OCI-LY1 (cell line): Measurements from ENCODE around the gene PTPRQ.

ENCODE experiments used
- H2AFZ ChIP-seq: fragments of 200-600 bp; sonication (generic), shearing (Covaris generic); 2 replicates; pipeline ENCODE4 v1.6.0; 2014; ENCODE audit warnings: antibody characterized with exemption, mild to moderate bottlenecking, low read length
- H3F3A ChIP-seq: fragments of 200-600 bp; sonication (generic), shearing (Covaris generic); 2 replicates; pipeline ENCODE4 v1.6.0; 2014; ENCODE audit warnings: mild to moderate bottlenecking, antibody characterized with exemption, low read length, moderate library complexity; ENCODE audit not compliant: insufficient read depth
- H3K27ac ChIP-seq: fragments of 200-600 bp; sonication (generic); 2 replicates; pipeline ENCODE4 v1.5.1; 2014; ENCODE audit warnings: low read length, mixed run types, mild to moderate bottlenecking, low read depth; ENCODE audit not compliant: poor library complexity, severe bottlenecking
- H3K27me3 ChIP-seq: fragments of 200-600 bp; sonication (generic); 2 replicates; pipeline ENCODE4 v1.6.0; 2014; ENCODE audit warnings: antibody characterized with exemption, mild to moderate bottlenecking, low read length, moderate library complexity; ENCODE audit not compliant: insufficient read depth
- H3K36me3 ChIP-seq: fragments of 200-600 bp; sonication (generic); 2 replicates; pipeline ENCODE4 v1.6.1; 2014; ENCODE audit warnings: mild to moderate bottlenecking, antibody characterized with exemption, low read length, moderate library complexity, mixed read lengths; ENCODE audit not compliant: insufficient read depth
- H3K4me1 ChIP-seq: fragments of 200-600 bp; sonication (generic); 2 replicates; pipeline ENCODE4 v1.5.1; 2014; ENCODE audit warnings: mild to moderate bottlenecking, low read length, moderate library complexity; ENCODE audit not compliant: insufficient read depth, severe bottlenecking
- H3K4me2 ChIP-seq: fragments of 200-600 bp; sonication (generic), shearing (Covaris generic); 2 replicates; pipeline ENCODE4 v1.6.1; 2014; ENCODE audit warnings: low read length
- H3K4me3 ChIP-seq: fragments of 200-600 bp; sonication (generic); 2 replicates; pipeline ENCODE4 v1.5.1; 2014; ENCODE audit warnings: low read length, low read depth, mild to moderate bottlenecking, mixed read lengths; ENCODE audit not compliant: poor library complexity, severe bottlenecking
- H3K79me2 ChIP-seq: fragments of 200-600 bp; shearing (Covaris generic); 2 replicates; pipeline ENCODE4 v1.6.1; 2016; ENCODE audit warnings: mixed run types, low read length, mixed read lengths; ENCODE audit not compliant: insufficient read depth
- H3K9ac ChIP-seq: fragments of 200-600 bp; sonication (generic), shearing (Covaris generic); 2 replicates; pipeline ENCODE4 v1.6.1; 2014; ENCODE audit warnings: mild to moderate bottlenecking, low read length, mixed read lengths
- H3K9me2 ChIP-seq: fragments of 200-600 bp; sonication (generic), shearing (Covaris generic); 2 replicates; pipeline ENCODE4 v1.6.1; 2014; ENCODE audit warnings: low read depth, mild to moderate bottlenecking, low read length, mixed read lengths
- H3K9me3 ChIP-seq: fragments of 200-600 bp; shearing (Covaris generic); 2 replicates; pipeline ENCODE4 v1.6.1; 2014; ENCODE audit warnings: low read length, mixed read lengths
- H4K20me1 ChIP-seq: fragments of 200-600 bp; sonication (generic), shearing (Covaris generic); 2 replicates; pipeline ENCODE4 v1.6.0; 2016; ENCODE audit warnings: mild to moderate bottlenecking, low read length; ENCODE audit not compliant: insufficient read depth
- CTCF ChIP-seq: fragments of 200-600 bp; sonication (generic), shearing (Covaris generic); IDR thresholded peaks from 2 replicates; pipeline ENCODE4 v1.5.1; 2017; ENCODE audit warnings: mild to moderate bottlenecking, antibody characterized with exemption, low read length, moderate library complexity, mixed read lengths
- EZH2 ChIP-seq: fragments of 200-600 bp; sonication (generic), shearing (Covaris generic); IDR thresholded peaks from 2 replicates; pipeline ENCODE4 v1.8.0; 2017; ENCODE audit warnings: borderline replicate concordance, mixed run types, mild to moderate bottlenecking, antibody characterized with exemption, low read length, moderate library complexity, mixed read lengths

PTPRQ gene

DNA sequence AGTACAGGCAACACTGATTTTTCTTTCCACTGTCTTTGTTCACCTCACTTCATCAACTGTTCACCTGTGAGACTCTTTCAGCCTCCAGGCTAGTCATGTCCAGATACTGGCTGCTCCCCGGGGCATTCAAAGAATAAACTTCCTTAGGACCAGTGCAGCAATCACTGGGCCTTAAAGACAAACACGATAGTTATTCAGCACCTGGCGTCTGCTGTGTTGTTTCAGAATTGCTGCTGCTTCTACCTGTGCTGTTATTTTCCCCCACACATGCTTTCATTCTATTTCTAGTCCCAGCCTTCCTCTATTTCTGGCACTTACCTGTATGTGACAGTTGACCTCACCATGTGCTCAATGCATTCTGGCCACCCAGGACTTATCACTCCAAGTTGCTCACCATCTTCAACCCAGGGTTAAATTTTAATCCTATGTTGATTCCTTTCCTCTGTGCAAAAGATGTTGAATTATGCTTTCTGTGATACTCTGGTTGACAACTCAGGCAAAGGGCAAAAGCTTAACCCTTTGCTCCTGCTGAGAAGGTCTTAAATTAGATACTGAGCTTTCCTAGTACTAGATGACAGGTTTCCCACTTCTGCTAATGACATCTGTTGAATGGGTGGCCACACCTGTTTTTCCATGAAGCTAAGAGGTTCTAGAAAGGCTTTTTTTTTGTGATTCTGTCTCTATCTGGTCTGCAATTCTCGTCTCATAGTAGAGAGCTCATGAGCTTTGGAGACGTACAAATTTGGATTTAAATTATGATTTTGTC lies 41.4 kb downstream of the PTPRQ start:
- Histone ChIP-seq H3K9ac (no peak overlapping the region), H3K4me3 (no peak overlapping the region), H3K27me3 (no peaks in the 10 kb centered on the region), H3K79me2 (no peaks in the 10 kb centered on the region), H3K4me2 (no peak overlapping the region), H3K9me2 (no peaks in the 10 kb centered on the region), H3K9me3 (no peaks in the 10 kb centered on the region), H4K20me1 (no peaks in the 10 kb centered on the region), H3F3A (no peaks in the 10 kb centered on the region), H3K27ac (no peak overlapping the region), H3K36me3 (no peaks in the 10 kb centered on the region), H3K4me1 (no peaks in the 10 kb centered on the region), H2AFZ (no peak overlapping the region)
- no peak for TF ChIP-seq EZH2
- no peak for TF ChIP-seq CTCF

- H3K4me1 ChIP-seq, result no peaks in the 10 kb centered on the region
- no peaks in the 10 kb centered on the region for H3K9me3 ChIP-seq
- H2AFZ ChIP-seq, result no peak overlapping the region
- H4K20me1 ChIP-seq, result no peaks in the 10 kb centered on the region
- H3K27me3 ChIP-seq, result no peaks in the 10 kb centered on the region
- H3K79me2 ChIP-seq, result no peaks in the 10 kb centered on the region
- no peak overlapping the region for H3K27ac ChIP-seq
- H3K4me3 ChIP-seq, result no peak overlapping the region
- no peak for TF ChIP-seq EZH2
- no peak for TF ChIP-seq CTCF
- H3K9ac ChIP-seq, result no peak overlapping the region
- H3K36me3 ChIP-seq, result no peaks in the 10 kb centered on the region
- H3F3A ChIP-seq, result no peaks in the 10 kb centered on the region
- no peak overlapping the region for H3K4me2 ChIP-seq
- H3K9me2 ChIP-seq, result no peaks in the 10 kb centered on the region
These were observed 46.3 kb downstream of the PTPRQ start for GRCh38 chr12:80490329-80490728.

DNA sequence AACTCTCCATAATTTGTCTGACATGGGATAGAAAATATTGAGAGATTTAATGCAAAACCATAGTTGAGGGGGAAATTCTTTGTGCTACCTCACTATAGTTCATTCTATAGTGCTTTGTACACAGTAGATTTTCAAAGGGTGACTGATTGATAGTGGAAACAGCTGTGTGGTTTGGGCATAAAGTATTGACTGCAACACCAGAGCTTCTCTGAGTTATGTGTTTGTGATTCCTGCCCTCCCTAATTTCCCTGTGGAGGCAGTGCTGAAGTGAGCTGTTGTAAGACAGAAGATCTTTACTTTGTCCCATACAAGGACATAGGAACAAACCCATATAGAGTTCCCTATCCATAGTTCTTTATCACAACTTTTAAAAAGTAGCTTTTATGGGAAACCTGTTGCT lies 47.1 kb downstream of the PTPRQ start:
- no peak overlapping the region for H3K9ac ChIP-seq
- H3K9me2 ChIP-seq, result no peaks in the 10 kb centered on the region
- H3K4me1 ChIP-seq, result no peaks in the 10 kb centered on the region
- no peak overlapping the region for H3K4me2 ChIP-seq
- no peaks in the 10 kb centered on the region for H3K27me3 ChIP-seq
- no peaks in the 10 kb centered on the region for H3K9me3 ChIP-seq
- no peaks in the 10 kb centered on the region for H3K79me2 ChIP-seq
- TF ChIP-seq EZH2 (no peak), CTCF (no peak)
- H3K27ac ChIP-seq, result no peak overlapping the region
- H4K20me1 ChIP-seq, result no peaks in the 10 kb centered on the region
- H3F3A ChIP-seq, result no peaks in the 10 kb centered on the region
- H2AFZ ChIP-seq, result no peak overlapping the region
- H3K36me3 ChIP-seq, result no peaks in the 10 kb centered on the region
- H3K4me3 ChIP-seq, result no peak overlapping the region
